HT1080 (cell line): ENCODE results near the gene FOLR1. TPM values are rescaled to one million over a fixed set of nuclear protein-coding genes. Genes with fewer than 3 reads are reported as not detected.

Source experiments
- DNase-seq: peaks from one replicate; pipeline ENCODE4 v3.0.0-alpha.2; 2015; ENCODE audit warnings: low read depth
- total RNA-seq: library from RNA; depleted of rRNA; stranded (reverse); fragments of >200 nt; shearing (Covaris generic); gene quantifications from 2 replicates; pipeline ENCODE4 v1.2.3, GENCODE V29; 2014

FOLR1 gene
- total RNA-seq, 1 experiment from 2014 or later = not detected

DNA sequence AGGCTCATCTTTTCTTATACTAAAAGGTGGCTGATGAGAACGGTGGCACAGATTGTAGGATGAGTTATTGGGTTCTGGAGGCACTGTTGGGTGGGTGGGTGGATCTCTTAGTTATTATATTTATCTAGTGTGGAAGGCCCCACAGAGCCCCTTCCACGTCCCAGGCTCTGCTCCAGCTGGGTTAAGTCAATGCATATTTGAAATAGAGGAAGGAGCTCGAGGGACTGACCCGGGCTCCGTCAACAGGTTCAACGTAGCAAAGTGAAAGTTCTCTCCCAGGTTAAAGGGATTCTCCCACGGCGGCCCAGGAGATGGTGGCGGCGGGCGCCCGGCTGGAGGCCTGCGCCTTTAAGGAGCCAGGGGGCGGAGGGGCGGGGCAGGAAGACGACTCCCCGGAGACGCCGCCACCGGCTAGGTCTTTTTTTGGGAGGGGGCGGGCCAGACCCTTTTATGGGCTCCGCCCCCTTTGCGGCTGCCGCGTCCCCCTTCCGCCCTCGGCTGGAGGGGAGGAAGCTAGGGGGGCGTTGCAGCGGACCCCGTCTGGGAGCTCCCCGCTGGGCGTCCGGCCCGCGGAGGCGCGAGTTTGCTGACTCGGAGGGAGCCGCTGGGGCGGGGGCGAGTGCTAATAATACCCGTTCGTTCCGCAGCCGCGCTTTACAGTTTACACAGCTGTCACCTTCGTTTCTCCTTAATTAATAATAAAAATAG, 31.1 kb downstream of the FOLR1 start:
- peak; percentile 93 for DNase-seq

DNA sequence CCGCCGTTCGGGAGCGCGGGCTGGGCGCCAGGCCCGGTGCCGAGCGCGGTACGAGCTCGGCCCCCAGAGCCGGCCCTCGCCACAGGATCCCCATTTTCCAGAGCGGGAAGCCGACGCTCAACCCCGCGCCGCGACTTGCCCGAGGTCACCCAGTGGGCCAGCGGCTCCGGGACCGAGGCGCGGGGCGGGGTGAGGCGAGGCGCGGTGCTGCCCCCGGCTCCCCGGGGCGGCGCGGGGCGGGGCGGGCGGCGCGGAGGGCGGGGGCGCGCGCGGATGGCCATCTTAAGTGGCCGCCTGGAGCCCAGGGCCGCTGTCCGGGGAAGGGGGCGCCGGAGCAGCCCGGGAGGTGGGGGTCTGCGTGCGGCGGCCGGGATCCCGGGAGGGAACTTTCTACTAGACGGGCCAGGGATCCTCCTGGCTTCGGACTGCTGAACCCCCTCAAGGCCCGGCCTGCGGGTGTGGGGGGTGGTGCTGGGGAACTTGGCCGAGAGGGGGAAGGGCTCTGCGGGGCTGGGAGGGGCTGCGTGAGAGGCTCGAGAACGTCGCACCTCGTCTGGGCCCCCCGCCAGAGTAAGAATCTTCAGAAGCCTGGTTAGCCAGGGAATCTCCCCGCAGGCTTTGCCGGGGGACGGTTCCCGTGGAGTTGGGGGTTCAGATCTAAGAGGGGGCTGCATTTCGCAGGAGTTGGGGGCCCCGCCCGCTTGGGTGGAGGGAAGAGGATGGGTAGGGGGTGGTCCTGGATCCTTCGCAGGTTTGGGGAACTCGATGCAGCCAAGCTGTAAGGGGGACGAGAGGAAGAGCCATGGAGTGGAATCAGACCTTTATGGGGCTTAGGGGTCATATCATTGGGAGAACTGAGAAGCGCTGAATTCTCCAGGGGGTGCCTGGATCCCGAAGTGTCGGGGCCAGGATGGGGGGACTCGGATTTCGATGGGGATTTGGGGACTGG, 31.9 kb downstream of the FOLR1 start:
- peak; percentile 52 for DNase-seq

DNA sequence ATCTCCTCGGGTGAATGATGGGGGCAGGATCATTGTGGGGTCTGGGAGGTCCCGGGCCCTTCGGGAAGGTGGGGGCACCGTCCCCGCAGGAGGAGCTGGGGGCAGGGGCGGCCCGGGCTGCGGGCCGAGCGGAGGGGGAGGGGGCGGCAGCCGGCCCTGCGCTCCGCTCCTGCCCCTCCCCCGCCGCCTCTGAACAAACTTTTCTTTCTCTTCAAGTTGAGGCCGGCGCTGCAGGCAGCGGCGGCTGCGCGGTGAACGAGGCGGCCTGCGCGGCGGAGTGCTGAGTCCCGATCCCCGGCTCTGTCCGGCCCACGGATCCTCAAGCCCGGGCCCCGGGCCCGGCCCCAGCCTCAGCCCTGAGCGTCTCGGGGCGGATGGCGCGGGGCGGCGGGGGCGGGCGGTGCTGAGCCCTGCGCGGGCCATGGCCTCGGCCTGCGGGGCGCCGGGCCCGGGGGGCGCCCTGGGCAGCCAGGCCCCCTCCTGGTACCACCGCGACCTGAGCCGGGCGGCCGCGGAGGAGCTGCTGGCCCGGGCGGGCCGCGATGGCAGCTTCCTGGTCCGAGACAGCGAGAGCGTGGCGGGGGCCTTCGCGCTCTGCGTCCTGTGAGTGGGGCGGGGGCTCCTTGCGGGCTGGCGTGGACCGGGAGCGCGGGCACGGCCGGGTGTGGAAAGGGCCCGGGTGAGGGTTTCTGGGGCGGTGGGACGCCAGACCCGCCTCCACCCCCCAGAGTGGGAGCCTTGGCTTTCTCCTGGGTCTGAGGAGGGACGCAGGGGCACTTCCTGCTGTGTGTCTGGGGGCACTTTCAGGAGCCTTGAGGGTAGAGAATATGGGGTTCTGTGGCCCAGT, 32.8 kb downstream of the FOLR1 start, which contains the start of gene INPPL1:
TSS of gene INPPL1 (plus strand) at position 204 of the 847 bp plus-strand sequence. CDS start at position 422, 218 bp downstream.
- no peak for DNase-seq

- DNase-seq = no peak
Observed at GRCh38 chr11:72225411-72225951, 33.5 kb downstream of the FOLR1 start.

DNA sequence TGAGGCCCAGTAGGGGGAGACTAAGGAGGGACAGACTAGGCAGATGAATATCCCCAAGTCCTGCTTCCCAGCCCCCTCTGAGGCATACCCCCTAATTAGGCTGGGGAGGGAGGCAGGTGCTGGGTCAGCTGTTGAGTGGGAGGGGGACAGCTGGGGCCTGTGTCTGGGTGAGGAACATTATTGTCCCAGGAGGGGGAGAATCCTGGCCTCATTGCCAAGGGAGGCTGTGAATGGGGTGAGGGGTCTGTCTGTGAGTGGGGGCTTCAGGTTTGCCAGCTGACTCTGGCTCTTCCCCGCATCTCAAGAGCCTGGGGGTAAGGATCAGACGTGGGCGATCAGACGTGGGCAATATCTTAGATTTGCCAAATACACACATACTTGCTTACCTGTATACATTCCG, 34.8 kb downstream of the FOLR1 start:
- DNase-seq = no peak

- DNase-seq = no peak
Observed at GRCh38 chr11:72227316-72228228, 35.6 kb downstream of the FOLR1 start.

DNA sequence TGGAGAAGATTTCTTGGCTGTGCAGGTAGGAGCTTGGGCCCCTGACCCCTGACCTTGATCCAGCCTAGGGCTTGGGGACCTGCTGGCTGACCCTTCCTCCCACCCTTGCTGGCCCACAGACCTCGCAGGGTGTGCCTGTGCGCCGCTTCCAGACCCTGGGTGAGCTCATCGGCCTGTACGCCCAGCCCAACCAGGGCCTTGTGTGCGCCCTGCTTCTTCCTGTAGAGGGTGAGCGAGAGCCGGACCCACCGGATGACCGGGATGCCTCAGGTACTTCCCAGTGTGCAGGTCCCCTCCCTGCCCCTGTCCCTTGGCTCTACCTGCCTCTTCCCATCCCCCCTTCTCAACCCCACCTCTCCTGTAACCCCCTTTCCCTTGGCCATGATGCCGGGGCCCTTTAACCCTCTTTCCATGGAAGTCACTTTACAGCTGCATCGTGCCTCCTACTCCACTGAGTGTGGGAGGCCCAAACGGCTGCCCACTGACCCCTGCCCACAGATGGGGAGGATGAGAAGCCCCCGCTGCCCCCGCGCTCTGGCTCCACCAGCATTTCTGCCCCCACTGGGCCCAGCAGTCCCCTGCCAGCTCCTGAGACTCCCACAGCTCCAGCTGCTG, 36.4 kb downstream of the FOLR1 start:
- DNase-seq = no peak

DNA sequence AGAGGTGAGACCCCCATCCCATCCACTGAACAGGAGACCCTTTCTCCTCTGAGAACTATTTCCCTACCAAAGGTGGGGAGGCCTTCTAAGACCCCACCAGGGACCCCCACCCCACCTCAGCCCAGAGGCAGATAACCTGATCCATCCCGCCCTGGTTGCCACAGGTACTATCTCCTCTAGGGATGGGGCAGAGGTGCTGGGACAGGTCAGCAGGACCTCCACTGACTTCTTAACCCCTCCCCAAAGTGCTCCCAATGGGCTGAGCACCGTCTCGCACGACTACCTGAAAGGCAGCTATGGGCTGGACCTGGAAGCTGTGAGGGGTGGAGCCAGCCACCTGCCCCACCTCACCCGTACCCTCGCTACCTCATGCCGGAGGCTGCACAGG, 36.9 kb downstream of the FOLR1 start:
- no peak for DNase-seq

GRCh38 chr11:72229336-72229924, 37.5 kb downstream of the FOLR1 start:
- no peak for DNase-seq

DNA sequence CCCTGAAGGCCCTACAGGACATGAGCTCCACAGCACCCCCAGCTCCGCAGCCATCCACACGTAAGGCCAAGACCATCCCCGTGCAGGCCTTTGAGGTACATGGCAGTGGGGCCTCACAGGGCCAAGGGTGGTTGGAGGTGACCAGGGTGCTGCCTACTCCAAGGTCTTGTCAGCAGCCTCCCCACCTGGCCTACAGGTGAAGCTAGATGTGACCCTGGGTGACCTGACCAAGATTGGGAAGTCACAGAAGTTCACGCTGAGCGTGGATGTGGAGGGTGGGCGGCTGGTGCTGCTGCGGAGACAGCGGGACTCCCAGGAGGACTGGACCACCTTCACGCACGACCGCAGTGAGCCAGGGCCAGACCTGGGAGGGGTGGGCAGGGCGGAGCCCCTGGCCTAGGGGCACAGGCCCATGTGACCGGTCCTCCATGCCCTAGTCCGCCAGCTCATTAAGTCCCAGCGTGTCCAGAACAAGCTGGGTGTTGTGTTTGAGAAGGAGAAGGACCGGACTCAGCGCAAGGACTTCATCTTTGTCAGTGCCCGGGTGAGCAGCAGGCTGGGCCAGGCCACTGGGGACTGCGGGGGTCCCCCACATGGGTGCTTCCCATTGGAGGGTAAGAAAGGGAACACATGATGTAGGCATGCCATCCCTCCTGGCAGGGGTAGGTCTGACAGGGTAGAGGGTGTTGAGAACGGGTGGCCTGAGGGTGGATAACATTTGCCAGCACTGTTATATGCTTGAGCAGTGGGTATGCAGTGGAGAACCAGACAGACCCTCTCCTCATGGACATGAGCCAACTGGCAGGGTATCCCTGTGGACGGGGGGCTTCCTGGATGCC, 38.2 kb downstream of the FOLR1 start:
- DNase-seq = no peak

DNA sequence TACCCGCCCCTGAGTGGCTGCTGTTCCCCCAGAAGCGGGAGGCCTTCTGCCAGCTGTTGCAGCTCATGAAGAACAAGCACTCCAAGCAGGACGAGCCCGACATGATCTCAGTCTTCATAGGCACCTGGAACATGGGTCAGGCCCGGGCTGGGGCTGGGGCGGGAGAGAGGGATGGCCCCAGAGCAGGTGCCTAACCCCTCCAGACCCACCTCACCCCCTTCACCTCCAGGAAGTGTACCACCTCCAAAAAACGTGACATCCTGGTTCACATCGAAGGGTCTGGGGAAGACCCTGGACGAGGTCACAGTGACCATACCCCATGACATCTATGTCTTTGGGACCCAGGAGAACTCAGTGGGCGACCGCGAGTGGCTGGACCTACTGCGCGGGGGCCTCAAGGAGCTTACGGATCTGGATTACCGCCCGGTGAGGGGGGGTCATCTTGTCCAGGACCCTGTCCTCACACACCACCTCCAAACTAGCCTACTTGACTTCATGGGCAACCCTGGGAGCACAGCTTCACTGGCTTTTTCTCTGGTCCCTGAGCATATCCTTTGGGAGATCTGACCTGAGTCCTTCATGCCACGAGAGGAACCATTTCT, 38.9 kb downstream of the FOLR1 start:
- DNase-seq = no peak

DNA sequence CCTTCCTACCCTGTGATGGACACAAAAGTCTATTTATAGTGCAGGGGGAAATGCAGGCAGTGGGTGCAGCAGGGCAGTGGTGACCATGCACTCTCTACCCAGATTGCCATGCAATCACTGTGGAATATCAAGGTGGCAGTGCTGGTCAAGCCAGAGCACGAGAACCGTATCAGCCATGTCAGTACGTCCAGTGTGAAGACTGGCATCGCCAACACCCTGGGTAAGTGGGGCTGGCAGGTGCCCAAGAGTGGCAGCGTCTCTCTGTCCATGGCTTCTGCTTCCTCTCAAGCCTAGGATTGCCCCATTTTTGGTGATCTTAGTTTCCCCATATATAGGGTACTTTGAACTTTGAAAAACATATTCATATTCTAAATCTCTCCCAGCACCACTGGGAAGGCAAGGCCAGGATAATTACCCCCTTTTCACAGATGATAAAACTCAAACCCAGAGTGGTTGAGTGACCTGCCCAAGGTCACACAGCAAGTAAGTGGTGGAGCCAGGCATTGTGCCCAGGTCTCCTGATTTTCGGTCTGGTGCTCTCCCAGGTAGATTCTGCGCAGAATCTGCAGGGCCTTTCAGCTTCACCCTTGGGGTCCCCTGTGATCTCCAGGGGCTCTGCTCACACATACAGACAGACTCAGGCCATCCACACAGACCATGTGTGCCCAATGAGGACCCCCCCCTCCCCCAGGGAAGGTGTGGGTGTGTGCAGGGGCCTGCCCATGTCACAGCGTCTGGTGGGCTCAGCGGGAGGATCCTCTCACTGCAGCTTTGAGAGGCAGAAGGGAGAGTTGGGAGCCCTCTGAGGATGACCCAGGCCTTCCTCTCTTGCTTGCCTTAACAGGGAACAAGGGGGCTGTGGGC, 39.7 kb downstream of the FOLR1 start:
- DNase-seq = no peak

DNA sequence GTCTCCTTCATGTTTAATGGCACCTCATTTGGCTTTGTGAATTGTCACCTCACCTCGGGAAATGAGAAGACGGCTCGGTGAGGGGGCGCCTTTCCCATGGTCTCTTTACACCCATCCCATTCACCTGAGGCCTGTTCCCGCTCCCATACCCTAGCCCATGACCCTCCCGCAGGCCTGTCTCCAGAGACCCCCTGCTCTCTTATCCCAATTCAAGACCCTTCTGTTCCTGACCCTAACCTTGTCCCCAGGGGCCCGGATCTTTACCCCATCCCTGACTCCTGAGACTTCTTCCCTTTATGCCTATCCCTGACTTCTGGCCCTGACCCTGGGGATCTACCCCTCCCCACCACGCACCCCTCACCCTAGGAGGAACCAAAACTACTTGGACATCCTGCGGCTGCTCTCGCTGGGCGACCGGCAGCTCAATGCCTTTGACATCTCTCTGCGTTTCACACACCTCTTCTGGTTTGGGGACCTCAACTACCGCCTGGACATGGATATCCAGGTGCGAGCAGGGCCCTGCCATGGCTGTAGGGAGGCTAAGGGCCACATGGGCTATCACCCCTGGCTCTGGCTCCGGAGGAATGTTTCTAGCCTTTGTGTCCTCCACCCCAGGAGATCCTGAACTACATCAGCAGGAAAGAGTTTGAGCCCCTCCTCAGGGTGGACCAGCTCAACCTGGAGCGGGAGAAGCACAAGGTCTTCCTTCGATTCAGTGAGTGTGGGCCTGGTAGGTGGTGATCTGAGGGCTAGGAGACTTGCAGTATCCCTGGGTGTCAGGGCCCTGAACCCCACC, 40.5 kb downstream of the FOLR1 start:
- DNase-seq = no peak

DNA sequence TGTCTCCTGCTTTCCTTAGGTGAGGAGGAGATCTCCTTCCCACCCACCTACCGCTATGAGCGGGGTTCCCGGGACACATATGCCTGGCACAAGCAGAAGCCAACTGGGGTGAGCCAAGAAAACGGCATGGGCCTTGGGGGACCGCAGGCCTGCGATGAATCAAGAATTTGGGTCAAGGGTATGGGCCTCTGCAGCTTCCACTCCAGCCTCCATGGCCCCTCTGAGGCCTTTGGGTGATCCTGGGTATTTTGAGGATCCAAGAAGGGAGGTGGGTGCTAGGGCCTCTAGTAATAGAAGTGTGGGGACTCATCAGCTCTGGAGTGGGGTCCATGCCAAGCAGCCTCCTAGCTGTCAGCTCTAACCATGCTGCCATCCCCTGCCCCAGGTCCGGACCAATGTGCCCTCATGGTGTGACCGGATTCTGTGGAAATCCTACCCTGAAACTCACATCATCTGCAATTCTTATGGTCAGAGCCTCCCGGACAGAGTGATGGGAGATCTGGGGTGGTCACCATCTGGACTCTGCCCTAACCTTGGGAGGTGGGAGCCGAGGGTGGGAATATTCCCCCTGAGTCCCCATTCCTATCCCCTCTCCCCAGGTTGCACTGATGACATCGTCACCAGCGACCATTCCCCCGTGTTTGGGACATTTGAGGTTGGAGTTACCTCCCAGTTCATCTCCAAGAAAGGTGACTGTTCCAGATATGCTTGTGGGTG, 41.3 kb downstream of the FOLR1 start:
- DNase-seq = no peak

- no peak for DNase-seq
Observed at GRCh38 chr11:72233773-72234513, 42.0 kb downstream of the FOLR1 start.
